ENCODE data around the gene TMEM260. TPM values are rescaled to one million over a fixed set of nuclear protein-coding genes. Genes with fewer than 3 reads are reported as not detected.

The TMEM260 gene
- 14.0 and 15.5 TPM in 2 replicates for total RNA-seq

GRCh38 chr14:56579345-56580220 lies at the start of gene TMEM260:
TSS of gene TMEM260 (plus strand) at chr14:56579798. CDS start at chr14:56579915, 117 bp downstream.

Other genes starting within 250 kb of the TMEM260 start
- not detected in 2 replicates for gene OTX2, start 230.7 kb downstream of the TMEM260 start, total RNA-seq